Neural cell (in vitro differentiated cells): ENCODE results near the gene RGS13. TPM values are rescaled to one million over a fixed set of nuclear protein-coding genes. Genes with fewer than 3 reads are reported as not detected.

Experiments
- H2AFZ ChIP-seq: fragments of 200-600, 300-800 bp; sonication (generic), shearing (Covaris generic); 2 replicates; pipeline ENCODE4 v1.6.0; 2014; ENCODE audit warnings: low read depth, mild to moderate bottlenecking, antibody characterized with exemption, low read length, moderate library complexity
- H3F3A ChIP-seq: fragments of 200-600 bp; shearing (Covaris generic); 2 replicates; pipeline ENCODE4 v1.6.1; 2016; ENCODE audit warnings: mild to moderate bottlenecking, moderate library complexity, mixed read lengths, antibody characterized with exemption, low read length; ENCODE audit not compliant: insufficient read depth, poor library complexity, severe bottlenecking
- H3K27ac ChIP-seq: fragments of 200-600, 300-800 bp; sonication (generic), shearing (Covaris generic); 2 replicates; pipeline ENCODE4 v1.5.1; 2014; ENCODE audit warnings: mild to moderate bottlenecking, low read length, moderate library complexity
- H3K27me3 ChIP-seq: fragments of 300-800, 200-600 bp; sonication (generic), shearing (Covaris generic); 2 replicates; pipeline ENCODE4 v1.6.0; 2014; ENCODE audit warnings: mild to moderate bottlenecking, low read depth, low read length, moderate library complexity; ENCODE audit not compliant: insufficient read depth
- H3K36me3 ChIP-seq: fragments of 300-800, 200-600 bp; sonication (generic), shearing (Covaris generic); 2 replicates; pipeline ENCODE4 v1.5.1; 2014; ENCODE audit warnings: mild to moderate bottlenecking, antibody characterized with exemption, low read length, moderate library complexity; ENCODE audit not compliant: insufficient read depth
- H3K4me2 ChIP-seq: fragments of 300-800, 200-600 bp; sonication (generic), shearing (Covaris generic); 2 replicates; pipeline ENCODE4 v1.6.0; 2014; ENCODE audit warnings: mild to moderate bottlenecking, low read length
- H3K4me3 ChIP-seq: fragments of 300-800, 200-600 bp; sonication (generic), shearing (Covaris generic); 2 replicates; pipeline ENCODE4 v1.5.1; 2014; ENCODE audit warnings: mild to moderate bottlenecking, low read length, moderate library complexity
- H3K79me2 ChIP-seq: fragments of 200-600 bp; shearing (Covaris generic); replicated peaks from 2 replicates; pipeline ENCODE4 v1.6.0; 2014; ENCODE audit warnings: mild to moderate bottlenecking, low read length, moderate library complexity; ENCODE audit not compliant: insufficient read depth
- H3K9ac ChIP-seq: fragments of 300-800, 200-600 bp; sonication (generic), shearing (Covaris generic); 2 replicates; pipeline ENCODE4 v1.6.1; 2016; ENCODE audit warnings: mild to moderate bottlenecking, low read length, mixed read lengths
- H3K9me2 ChIP-seq: fragments of 200-600 bp; shearing (Covaris generic); 2 replicates; pipeline ENCODE4 v1.6.1; 2016; ENCODE audit warnings: mild to moderate bottlenecking, low read length, mixed read lengths; ENCODE audit not compliant: insufficient read depth
- H3K9me3 ChIP-seq: fragments of 200-600, 300-800 bp; sonication (generic), shearing (Covaris generic); 2 replicates; pipeline ENCODE4 v1.6.1; 2016; ENCODE audit warnings: mild to moderate bottlenecking, mixed run types, low read length, moderate library complexity, mixed read lengths
- H4K20me1 ChIP-seq: fragments of 200-600 bp; shearing (Covaris generic); 2 replicates; pipeline ENCODE4 v1.6.1; 2016; ENCODE audit warnings: mild to moderate bottlenecking, mixed run types; ENCODE audit not compliant: insufficient read depth
- EP300 ChIP-seq: fragments of 450-650 bp; conservative IDR thresholded peaks from 2 replicates; pipeline ENCODE4 v1.6.1; 2014; ENCODE audit warnings: antibody characterized with exemption, mild to moderate bottlenecking, moderate library complexity; ENCODE audit not compliant: poor library complexity, severe bottlenecking
- EZH2 ChIP-seq: fragments of 200-600, 300-800 bp; shearing (Covaris generic), sonication (generic); IDR thresholded peaks from 2 replicates; pipeline ENCODE4 v1.6.1; 2014; ENCODE audit warnings: antibody characterized with exemption, low read length, borderline replicate concordance, mild to moderate bottlenecking; ENCODE audit not compliant: insufficient read depth, poor library complexity, severe bottlenecking
- MXI1 ChIP-seq: fragments of 450-650 bp; conservative IDR thresholded peaks from 2 replicates; pipeline ENCODE4 v1.6.1; 2014; ENCODE audit warnings: antibody characterized with exemption, mild to moderate bottlenecking; ENCODE audit not compliant: poor library complexity, severe bottlenecking
- POLR2AphosphoS5 ChIP-seq: IDR thresholded peaks from 2 replicates; pipeline ENCODE4 v1.6.1; 2012
- RAD21 ChIP-seq: fragments of 450-650 bp; conservative IDR thresholded peaks from 2 replicates; pipeline ENCODE4 v1.6.1; 2014; ENCODE audit warnings: antibody characterized with exemption, mild to moderate bottlenecking, moderate library complexity
- SMC3 ChIP-seq: fragments of 450-650 bp; conservative IDR thresholded peaks from 2 replicates; pipeline ENCODE4 v1.6.1; 2014; ENCODE audit warnings: antibody characterized with exemption, mild to moderate bottlenecking, moderate library complexity; ENCODE audit not compliant: poor library complexity
- TAF1 ChIP-seq: IDR thresholded peaks from 2 replicates; pipeline ENCODE4 v1.6.1; 2012; ENCODE audit warnings: low read depth
- polyA plus RNA-seq: library from polyadenylated mRNA; depleted of rRNA; stranded (reverse); fragments of >200 nt; gene quantifications from 2 replicates; pipeline ENCODE4 v1.2.3, GENCODE V29; 2014
- TF ChIP-seq, protein P1 (sequence below): fragments of 450-650 bp; IDR thresholded peaks from 2 replicates; pipeline ENCODE4 v1.5.1; 2014; ENCODE audit warnings: antibody characterized with exemption, mild to moderate bottlenecking, moderate library complexity; ENCODE audit not compliant: poor library complexity, severe bottlenecking
- TF ChIP-seq, protein P2 (sequence below): IDR thresholded peaks from 2 replicates; pipeline ENCODE4 v1.6.1; 2012; ENCODE audit warnings: borderline replicate concordance

Gene RGS13
- polyA plus RNA-seq, 1 donor from 2014 or later: not detected

GRCh38 chr1:192691041-192691440, 55.1 kb downstream of the RGS13 start:
- H3K4me3 ChIP-seq: no peak overlapping the region
- H3K9ac ChIP-seq: no peak overlapping the region
- no peaks in the 10 kb centered on the region for H3F3A ChIP-seq
- no peaks in the 10 kb centered on the region for H3K79me2 ChIP-seq
- H3K27ac ChIP-seq: no peak overlapping the region
- H3K36me3 ChIP-seq: no peaks in the 10 kb centered on the region
- H3K9me3 ChIP-seq: no peaks in the 10 kb centered on the region
- no peak overlapping the region for H3K4me2 ChIP-seq
- no peaks in the 10 kb centered on the region for H3K27me3 ChIP-seq
- H4K20me1 ChIP-seq: no peaks in the 10 kb centered on the region
- no peaks in the 10 kb centered on the region for H3K9me2 ChIP-seq
- no peak for TF ChIP-seq TAF1
- no peak for TF ChIP-seq EP300
- TF ChIP-seq, protein P1, sequence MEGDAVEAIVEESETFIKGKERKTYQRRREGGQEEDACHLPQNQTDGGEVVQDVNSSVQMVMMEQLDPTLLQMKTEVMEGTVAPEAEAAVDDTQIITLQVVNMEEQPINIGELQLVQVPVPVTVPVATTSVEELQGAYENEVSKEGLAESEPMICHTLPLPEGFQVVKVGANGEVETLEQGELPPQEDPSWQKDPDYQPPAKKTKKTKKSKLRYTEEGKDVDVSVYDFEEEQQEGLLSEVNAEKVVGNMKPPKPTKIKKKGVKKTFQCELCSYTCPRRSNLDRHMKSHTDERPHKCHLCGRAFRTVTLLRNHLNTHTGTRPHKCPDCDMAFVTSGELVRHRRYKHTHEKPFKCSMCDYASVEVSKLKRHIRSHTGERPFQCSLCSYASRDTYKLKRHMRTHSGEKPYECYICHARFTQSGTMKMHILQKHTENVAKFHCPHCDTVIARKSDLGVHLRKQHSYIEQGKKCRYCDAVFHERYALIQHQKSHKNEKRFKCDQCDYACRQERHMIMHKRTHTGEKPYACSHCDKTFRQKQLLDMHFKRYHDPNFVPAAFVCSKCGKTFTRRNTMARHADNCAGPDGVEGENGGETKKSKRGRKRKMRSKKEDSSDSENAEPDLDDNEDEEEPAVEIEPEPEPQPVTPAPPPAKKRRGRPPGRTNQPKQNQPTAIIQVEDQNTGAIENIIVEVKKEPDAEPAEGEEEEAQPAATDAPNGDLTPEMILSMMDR: no peak
- no peak for TF ChIP-seq MXI1
- TF ChIP-seq SMC3: no peak
- TF ChIP-seq, protein P2, sequence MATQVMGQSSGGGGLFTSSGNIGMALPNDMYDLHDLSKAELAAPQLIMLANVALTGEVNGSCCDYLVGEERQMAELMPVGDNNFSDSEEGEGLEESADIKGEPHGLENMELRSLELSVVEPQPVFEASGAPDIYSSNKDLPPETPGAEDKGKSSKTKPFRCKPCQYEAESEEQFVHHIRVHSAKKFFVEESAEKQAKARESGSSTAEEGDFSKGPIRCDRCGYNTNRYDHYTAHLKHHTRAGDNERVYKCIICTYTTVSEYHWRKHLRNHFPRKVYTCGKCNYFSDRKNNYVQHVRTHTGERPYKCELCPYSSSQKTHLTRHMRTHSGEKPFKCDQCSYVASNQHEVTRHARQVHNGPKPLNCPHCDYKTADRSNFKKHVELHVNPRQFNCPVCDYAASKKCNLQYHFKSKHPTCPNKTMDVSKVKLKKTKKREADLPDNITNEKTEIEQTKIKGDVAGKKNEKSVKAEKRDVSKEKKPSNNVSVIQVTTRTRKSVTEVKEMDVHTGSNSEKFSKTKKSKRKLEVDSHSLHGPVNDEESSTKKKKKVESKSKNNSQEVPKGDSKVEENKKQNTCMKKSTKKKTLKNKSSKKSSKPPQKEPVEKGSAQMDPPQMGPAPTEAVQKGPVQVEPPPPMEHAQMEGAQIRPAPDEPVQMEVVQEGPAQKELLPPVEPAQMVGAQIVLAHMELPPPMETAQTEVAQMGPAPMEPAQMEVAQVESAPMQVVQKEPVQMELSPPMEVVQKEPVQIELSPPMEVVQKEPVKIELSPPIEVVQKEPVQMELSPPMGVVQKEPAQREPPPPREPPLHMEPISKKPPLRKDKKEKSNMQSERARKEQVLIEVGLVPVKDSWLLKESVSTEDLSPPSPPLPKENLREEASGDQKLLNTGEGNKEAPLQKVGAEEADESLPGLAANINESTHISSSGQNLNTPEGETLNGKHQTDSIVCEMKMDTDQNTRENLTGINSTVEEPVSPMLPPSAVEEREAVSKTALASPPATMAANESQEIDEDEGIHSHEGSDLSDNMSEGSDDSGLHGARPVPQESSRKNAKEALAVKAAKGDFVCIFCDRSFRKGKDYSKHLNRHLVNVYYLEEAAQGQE: no peak
- TF ChIP-seq POLR2AphosphoS5: no peak
- no peak for TF ChIP-seq RAD21
- TF ChIP-seq EZH2: no peak
- no peak overlapping the region for H2AFZ ChIP-seq

DNA sequence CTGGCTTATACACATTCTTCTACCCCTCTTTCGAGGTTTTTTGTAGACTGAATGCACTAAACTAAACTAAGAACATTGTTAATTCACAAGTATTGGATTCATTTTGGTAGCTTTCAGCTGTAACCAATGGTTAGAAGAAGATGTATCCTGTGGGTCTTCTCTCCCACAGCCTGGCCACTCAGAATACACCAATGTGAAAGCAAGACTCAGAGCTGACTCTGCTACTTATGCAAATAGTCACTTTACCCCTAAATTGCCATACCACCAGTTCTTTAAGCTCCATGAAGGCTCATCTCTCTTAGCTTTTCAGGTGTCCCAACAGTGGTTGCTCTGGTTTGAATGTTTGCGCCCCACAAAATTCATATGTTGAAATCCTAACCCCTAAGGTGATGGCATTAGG, 60.1 kb downstream of the RGS13 start:
- Histone ChIP-seq H4K20me1 (no peaks in the 10 kb centered on the region), H3K79me2 (no peaks in the 10 kb centered on the region), H3K27ac (no peak overlapping the region), H3K9me3 (no peaks in the 10 kb centered on the region), H3K9ac (no peak overlapping the region), H3K27me3 (no peaks in the 10 kb centered on the region), H2AFZ (no peak overlapping the region), H3K4me3 (no peak overlapping the region), H3K9me2 (no peaks in the 10 kb centered on the region), H3K36me3 (no peaks in the 10 kb centered on the region), H3F3A (no peaks in the 10 kb centered on the region), H3K4me2 (no peak overlapping the region)
- TF ChIP-seq, protein P1: no peak
- TF ChIP-seq SMC3: no peak
- TF ChIP-seq POLR2AphosphoS5: no peak
- no peak for TF ChIP-seq RAD21
- no peak for TF ChIP-seq EP300
- TF ChIP-seq EZH2: no peak
- TF ChIP-seq MXI1: no peak
- TF ChIP-seq TAF1: no peak
- TF ChIP-seq, protein P2: no peak
